Mesothelial cell of epicardium (in vitro differentiated cells): ENCODE measurements around the gene RNU1-2. TPM values are rescaled to one million over a fixed set of nuclear protein-coding genes. Genes with fewer than 3 reads are reported as not detected.
"Not testable (repeated sequence)": the region's sequence is repeated elsewhere in the genome, so short reads cannot be mapped to it uniquely, and the experiment has no call there.

Source experiments
- DNase-seq, 2 experiments: peaks; one replicate each; pipeline ENCODE4 v3.0.0; 2021; ENCODE audit warnings: low spot score in 2 of 2; ENCODE audit not compliant: unreplicated experiment in 2 of 2
- H3K27ac Mint-ChIP-seq: 2 replicates; pipeline ENCODE4 v1.8.0; 2021; ENCODE audit warnings: mixed read lengths
- H3K27me3 Mint-ChIP-seq: 2 replicates; pipeline ENCODE4 v1.8.0; 2021; ENCODE audit warnings: low read depth, mixed read lengths
- H3K36me3 Mint-ChIP-seq: 2 replicates; pipeline ENCODE4 v1.8.0; 2021; ENCODE audit warnings: mixed read lengths
- H3K4me1 Mint-ChIP-seq: 2 replicates; pipeline ENCODE4 v1.8.0; 2021; ENCODE audit warnings: mixed read lengths
- H3K4me3 Mint-ChIP-seq: 2 replicates; pipeline ENCODE4 v1.8.0; 2021; ENCODE audit warnings: mild to moderate bottlenecking, moderate library complexity, mixed read lengths
- H3K9me3 Mint-ChIP-seq: 2 replicates; pipeline ENCODE4 v1.8.0; 2021; ENCODE audit warnings: mixed read lengths
- total RNA-seq: library from RNA; stranded (reverse); gene quantifications from 3 replicates; pipeline ENCODE4 v1.2.1, GENCODE V29; 2021
- TF ChIP-seq, protein P1 (sequence below): fragments of 200-600 bp; sonication (generic); IDR thresholded peaks from one replicate; pipeline ENCODE4 v1.5.0; 2021; ENCODE audit warnings: antibody characterized with exemption; ENCODE audit not compliant: unreplicated experiment

RNU1-2 gene
- total RNA-seq, 1 donor from 2014 or later: 3,945 TPM

- not testable (repeated sequence) for H3K27ac Mint-ChIP-seq, H3K36me3 Mint-ChIP-seq, H3K27me3 Mint-ChIP-seq, H3K9me3 Mint-ChIP-seq, DNase-seq, H3K4me3 Mint-ChIP-seq
- peaks cover 24% of the 10 kb centered on the region for H3K4me1 Mint-ChIP-seq
These were observed 2.7 kb upstream of the RNU1-2 start for GRCh38 chr1:16892978-16893525.

DNA sequence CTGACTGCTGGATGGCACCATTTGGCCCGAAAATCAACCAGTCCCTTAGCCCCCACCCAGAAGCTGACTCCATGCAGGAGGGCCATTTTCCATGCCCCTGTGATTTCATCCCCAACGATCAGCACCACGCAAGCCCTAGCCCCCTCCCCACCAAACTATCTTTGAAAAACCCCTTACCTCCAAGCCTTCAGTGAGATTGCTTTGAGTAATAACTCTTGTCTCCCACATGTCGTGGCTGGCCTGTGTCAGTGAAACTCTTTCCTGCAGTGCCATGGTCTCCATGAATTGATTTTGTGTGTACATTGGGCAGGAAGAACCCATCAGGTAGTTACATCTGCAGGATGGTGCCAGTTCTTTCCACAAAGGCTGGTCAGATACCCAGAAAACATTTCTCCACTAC is 2.0 kb upstream of the RNU1-2 start:
- H3K36me3 Mint-ChIP-seq, H3K9me3 Mint-ChIP-seq, H3K27ac Mint-ChIP-seq, H3K4me3 Mint-ChIP-seq, DNase-seq, H3K27me3 Mint-ChIP-seq: not testable (repeated sequence)
- peaks cover 27% of the 10 kb centered on the region for H3K4me1 Mint-ChIP-seq

GRCh38 chr1:16894338-16894737 is 1.4 kb upstream of the RNU1-2 start:
- not testable (repeated sequence) for DNase-seq, H3K9me3 Mint-ChIP-seq, H3K36me3 Mint-ChIP-seq, H3K27me3 Mint-ChIP-seq
- peaks cover 27% of the 10 kb centered on the region for H3K4me1 Mint-ChIP-seq
- peak overlapping the region; percentile 85 for H3K27ac Mint-ChIP-seq
- H3K4me3 Mint-ChIP-seq: peak overlapping the region; percentile 51

DNA sequence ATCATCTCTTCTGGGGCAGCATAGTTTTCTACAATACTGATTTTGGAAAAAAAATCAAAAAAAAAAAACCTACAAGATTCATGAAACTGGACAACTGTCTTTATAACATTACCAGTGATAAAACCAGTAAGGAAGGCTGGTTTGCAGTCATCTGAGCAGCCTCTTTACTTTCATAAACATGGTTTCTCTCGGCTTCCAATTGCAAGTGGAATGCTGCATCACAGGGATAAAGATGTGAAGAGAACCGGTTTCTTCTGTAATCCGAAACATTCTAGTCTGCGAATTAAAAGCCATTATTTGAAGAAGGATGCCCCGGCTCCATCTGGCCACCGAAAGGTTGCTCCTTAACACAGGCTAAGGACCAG is 565 bp upstream of the RNU1-2 start:
- not testable (repeated sequence) for H3K36me3 Mint-ChIP-seq, DNase-seq, H3K27me3 Mint-ChIP-seq, H3K9me3 Mint-ChIP-seq
- H3K4me1 Mint-ChIP-seq: peaks cover 25% of the 10 kb centered on the region
- H3K4me3 Mint-ChIP-seq: peak overlapping the region; percentile 74
- H3K27ac Mint-ChIP-seq: peak overlapping the region; percentile 100

GRCh38 chr1:16896316-16897055 is 706 bp downstream of the RNU1-2 start:
- not testable (repeated sequence) for H3K27me3 Mint-ChIP-seq, H3K36me3 Mint-ChIP-seq, H3K9me3 Mint-ChIP-seq
- peaks cover 29% of the 10 kb centered on the region for H3K4me1 Mint-ChIP-seq
- DNase-seq: peak in 1 of 2 experiments; percentile 69
- peak overlapping the region; percentile 74 for H3K4me3 Mint-ChIP-seq
- H3K27ac Mint-ChIP-seq: peak overlapping the region; percentile 100

DNA sequence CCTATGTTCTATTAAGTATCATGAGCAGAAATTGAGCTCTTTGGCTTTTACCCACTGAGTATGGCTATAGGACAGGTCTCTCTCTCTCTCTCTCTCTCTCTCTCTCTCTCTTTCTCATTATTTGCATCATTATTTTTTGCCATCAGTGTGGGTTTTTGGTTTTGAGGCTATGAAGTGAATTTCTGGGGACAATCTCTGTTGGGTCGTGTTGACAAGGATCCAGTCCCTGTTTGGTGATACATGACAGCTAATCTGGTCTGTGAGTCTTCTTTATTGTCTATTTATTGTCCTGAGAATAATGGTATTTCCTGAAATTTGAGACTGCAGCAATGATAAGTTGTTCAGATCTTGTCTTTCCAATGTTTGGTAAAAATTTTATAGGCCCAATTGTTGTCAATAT is 1.9 kb downstream of the RNU1-2 start:
- not testable (repeated sequence) for DNase-seq, H3K9me3 Mint-ChIP-seq, H3K36me3 Mint-ChIP-seq, H3K27me3 Mint-ChIP-seq
- H3K4me3 Mint-ChIP-seq: peak overlapping the region; percentile 37
- peaks cover 32% of the 10 kb centered on the region for H3K4me1 Mint-ChIP-seq
- peak overlapping the region; percentile 87 for H3K27ac Mint-ChIP-seq

DNA sequence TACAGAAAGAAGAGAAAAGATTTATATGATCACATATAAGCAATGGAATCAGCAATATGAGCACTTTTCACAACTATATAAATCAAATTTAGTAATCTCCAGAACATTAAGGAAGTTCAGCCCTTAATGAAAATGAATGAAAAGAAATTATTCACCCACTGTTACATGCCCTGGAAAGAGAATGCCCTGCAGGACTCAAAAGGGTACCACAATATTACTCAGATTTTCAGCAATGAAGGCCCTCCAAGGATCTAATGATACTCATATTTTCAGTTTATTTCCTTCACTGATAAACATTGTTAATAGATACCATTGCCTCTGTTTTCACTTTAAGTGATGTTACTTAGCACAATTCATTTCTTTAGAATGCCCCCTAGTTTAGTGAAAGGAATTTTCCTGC is 2.5 kb downstream of the RNU1-2 start:
- not testable (repeated sequence) for H3K9me3 Mint-ChIP-seq, H3K36me3 Mint-ChIP-seq, H3K27me3 Mint-ChIP-seq, DNase-seq, H3K4me3 Mint-ChIP-seq
- Mint-ChIP-seq H3K27ac (peak overlapping the region; percentile 87), H3K4me1 (peaks cover 38% of the 10 kb centered on the region)

DNA sequence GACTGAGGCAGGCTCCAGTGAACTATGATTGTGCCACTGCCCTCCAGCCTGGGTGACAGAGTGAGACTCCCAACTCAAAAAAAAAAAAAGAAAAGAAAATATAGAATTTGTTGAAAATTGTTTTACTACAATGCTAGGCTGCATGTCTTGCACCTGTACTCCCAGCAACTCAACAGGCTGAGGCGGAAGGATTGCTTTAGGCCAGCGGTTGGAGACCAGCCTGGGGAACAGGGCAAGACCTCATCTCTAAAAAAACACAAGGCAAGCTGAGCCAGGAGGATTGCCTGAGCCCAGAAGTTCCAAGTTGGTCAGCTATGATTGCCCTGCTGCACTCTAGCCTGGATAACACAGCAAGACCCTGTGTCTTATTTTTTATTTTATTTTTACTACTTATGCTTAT is 3.2 kb downstream of the RNU1-2 start:
- DNase-seq, H3K9me3 Mint-ChIP-seq, H3K27ac Mint-ChIP-seq, H3K27me3 Mint-ChIP-seq, H3K36me3 Mint-ChIP-seq, H3K4me3 Mint-ChIP-seq: not testable (repeated sequence)
- peaks cover 45% of the 10 kb centered on the region for H3K4me1 Mint-ChIP-seq

- Mint-ChIP-seq H3K27ac (peak overlapping the region; percentile 47), H3K36me3 (no peaks in the 10 kb centered on the region), H3K4me3 (no peak overlapping the region), H3K27me3 (no peaks in the 10 kb centered on the region), H3K4me1 (peaks cover 40% of the 10 kb centered on the region), H3K9me3 (no peaks in the 10 kb centered on the region)
- DNase-seq: no peak
- TF ChIP-seq, protein P1, sequence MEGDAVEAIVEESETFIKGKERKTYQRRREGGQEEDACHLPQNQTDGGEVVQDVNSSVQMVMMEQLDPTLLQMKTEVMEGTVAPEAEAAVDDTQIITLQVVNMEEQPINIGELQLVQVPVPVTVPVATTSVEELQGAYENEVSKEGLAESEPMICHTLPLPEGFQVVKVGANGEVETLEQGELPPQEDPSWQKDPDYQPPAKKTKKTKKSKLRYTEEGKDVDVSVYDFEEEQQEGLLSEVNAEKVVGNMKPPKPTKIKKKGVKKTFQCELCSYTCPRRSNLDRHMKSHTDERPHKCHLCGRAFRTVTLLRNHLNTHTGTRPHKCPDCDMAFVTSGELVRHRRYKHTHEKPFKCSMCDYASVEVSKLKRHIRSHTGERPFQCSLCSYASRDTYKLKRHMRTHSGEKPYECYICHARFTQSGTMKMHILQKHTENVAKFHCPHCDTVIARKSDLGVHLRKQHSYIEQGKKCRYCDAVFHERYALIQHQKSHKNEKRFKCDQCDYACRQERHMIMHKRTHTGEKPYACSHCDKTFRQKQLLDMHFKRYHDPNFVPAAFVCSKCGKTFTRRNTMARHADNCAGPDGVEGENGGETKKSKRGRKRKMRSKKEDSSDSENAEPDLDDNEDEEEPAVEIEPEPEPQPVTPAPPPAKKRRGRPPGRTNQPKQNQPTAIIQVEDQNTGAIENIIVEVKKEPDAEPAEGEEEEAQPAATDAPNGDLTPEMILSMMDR: no peak
These were observed 5.0 kb downstream of the RNU1-2 start for GRCh38 chr1:16900751-16901150.

DNA sequence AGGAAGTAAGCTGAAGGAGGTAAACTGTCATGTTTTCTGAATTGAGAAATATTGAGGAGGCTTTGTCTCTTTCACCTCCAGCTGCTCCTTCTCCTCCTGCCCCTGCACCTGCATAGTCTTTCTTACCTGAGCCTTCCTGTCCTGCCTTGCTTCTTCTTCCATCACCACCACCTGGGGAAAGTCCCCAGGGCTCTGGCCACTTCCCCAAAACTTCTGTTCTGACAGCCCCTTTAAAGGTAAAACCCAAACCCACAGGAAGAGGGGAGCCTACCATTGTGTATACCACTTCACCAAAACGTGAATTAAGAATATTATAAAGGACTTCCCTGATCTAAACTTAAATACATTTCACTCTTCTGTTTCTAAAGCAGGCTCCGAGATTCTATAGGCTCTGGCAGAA is 5.6 kb downstream of the RNU1-2 start:
- H3K9me3 Mint-ChIP-seq, DNase-seq, H3K36me3 Mint-ChIP-seq, H3K4me3 Mint-ChIP-seq, H3K27me3 Mint-ChIP-seq: not testable (repeated sequence)
- Mint-ChIP-seq H3K27ac (peak overlapping the region; percentile 34), H3K4me1 (peaks cover 39% of the 10 kb centered on the region)
